Measurements from ENCODE around the gene ACTR1A. TPM values are rescaled to one million over a fixed set of nuclear protein-coding genes. Genes with fewer than 3 reads are reported as not detected.
A peak's percentile ranks its signal among the peaks of the same experiment; 100 is the strongest.

Gene ACTR1A
- total and polyA plus RNA-seq, 9 of the 15 experiments (the other 6 are each of a cell fraction or from before 2014, with no cell fraction given), result 36.3 to 77.2 (median 49.6) TPM

DNA sequence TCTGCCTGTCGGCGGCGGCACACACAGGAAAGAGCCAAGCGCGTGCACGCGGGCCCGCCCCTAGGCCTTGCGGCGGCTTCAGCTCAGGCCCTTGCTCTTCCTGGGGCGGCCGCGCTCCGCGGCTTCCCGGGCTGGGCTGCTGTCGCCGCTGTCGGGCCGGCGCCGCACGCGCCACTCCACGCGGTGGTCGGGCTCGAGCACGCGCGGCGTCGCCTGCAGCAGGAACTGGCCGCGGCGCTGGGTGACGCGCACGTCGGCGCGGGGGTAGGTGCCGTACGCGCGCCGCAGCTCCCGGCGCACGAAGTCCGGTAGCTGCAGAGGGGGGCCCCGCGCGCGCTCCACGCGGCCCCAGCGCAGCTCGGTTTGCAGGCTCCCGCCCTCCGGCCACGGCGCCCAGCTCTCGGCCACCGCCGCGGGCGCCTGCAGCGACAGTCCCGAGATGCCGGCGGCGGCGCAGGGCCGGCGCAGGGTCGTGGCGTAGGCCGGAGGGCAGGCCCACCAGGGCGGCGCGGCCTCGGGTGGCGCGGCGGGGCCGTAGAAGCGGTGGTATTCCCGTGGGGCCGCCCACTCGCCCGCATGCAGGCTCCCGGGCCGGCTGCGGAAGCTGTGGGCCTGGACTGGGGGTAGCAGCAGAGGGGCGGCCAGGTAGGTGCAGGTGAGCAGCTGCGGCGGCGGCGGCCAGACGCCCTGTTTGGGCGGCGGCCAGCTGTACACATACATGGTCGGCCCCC is 52.0 kb downstream of the ACTR1A start (continued):
- TF ChIP-seq ZNF24 (IDR thresholded peaks at IDR 0.05) (no peak), TARDBP (IDR thresholded peaks at IDR 0.05) (0 out of 2 replicates have a peak, but pooled peaks have one; percentile 32), MYC (IDR thresholded peaks at IDR 0.05; ENCODE audit: low read depth, low read length) (peak; percentile 96), MYC (CRISPR knock-in tag; IDR thresholded peaks at IDR 0.05; ENCODE audit: borderline replicate concordance, low read depth) (no peak), KAT8 (IDR thresholded peaks at IDR 0.05; ENCODE audit: low read depth) (no peak), ATF1 (CRISPR knock-in tag; IDR thresholded peaks at IDR 0.05) (no peak), ATF1 (tag; IDR thresholded peaks at IDR 0.05) (0 out of 2 replicates have a peak, but pooled peaks have one; percentile 19), GATAD2B (IDR thresholded peaks at IDR 0.05; ENCODE audit: borderline replicate concordance) (peak; percentile 83; the same call in 1 of the 2 replicates), DMBX1 (CRISPR knock-in tag; IDR thresholded peaks at IDR 0.05; ENCODE audit: borderline replicate concordance) (peak; percentile 64; the same call in 1 of the 2 replicates), HDAC8 (tag; IDR thresholded peaks at IDR 0.05) (0 out of 2 replicates have a peak, but pooled peaks have one; percentile 27), DIDO1 (tag; IDR thresholded peaks at IDR 0.05; ENCODE audit: low read depth) (no peak), COPS2 (conservative IDR thresholded peaks at IDR 0.05) (no peak), PHF8 (IDR thresholded peaks at IDR 0.05; ENCODE audit: borderline replicate concordance, low read length) (peak; percentile 62; the same call in 1 of the 2 replicates), POLR3G (IDR thresholded peaks at IDR 0.05; ENCODE audit: extremely low read depth, insufficient read length, insufficient replicate concordance) (no peak), FOXM1 (IDR thresholded peaks at IDR 0.05; ENCODE audit: low read depth) (no peak), FOXM1 (CRISPR knock-in tag; IDR thresholded peaks at IDR 0.05; ENCODE audit: low read depth) (peak; percentile 84; the same call in 1 of the 2 replicates), ARID2 (IDR thresholded peaks at IDR 0.05) (no peak), RBM22 (IDR thresholded peaks at IDR 0.05; ENCODE audit: low read depth, low read length, poor library complexity, severe bottlenecking) (peak; percentile 55), TFAM (CRISPR knock-in tag; conservative IDR thresholded peaks at IDR 0.05) (no peak), SETDB1 (IDR thresholded peaks at IDR 0.05; ENCODE audit: low read length) (no peak)
- TF ChIP-seq, protein P1, sequence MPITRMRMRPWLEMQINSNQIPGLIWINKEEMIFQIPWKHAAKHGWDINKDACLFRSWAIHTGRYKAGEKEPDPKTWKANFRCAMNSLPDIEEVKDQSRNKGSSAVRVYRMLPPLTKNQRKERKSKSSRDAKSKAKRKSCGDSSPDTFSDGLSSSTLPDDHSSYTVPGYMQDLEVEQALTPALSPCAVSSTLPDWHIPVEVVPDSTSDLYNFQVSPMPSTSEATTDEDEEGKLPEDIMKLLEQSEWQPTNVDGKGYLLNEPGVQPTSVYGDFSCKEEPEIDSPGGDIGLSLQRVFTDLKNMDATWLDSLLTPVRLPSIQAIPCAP (CRISPR knock-in tag; IDR thresholded peaks at IDR 0.05; ENCODE audit: borderline replicate concordance), result no peak
- TF ChIP-seq, protein P2, sequence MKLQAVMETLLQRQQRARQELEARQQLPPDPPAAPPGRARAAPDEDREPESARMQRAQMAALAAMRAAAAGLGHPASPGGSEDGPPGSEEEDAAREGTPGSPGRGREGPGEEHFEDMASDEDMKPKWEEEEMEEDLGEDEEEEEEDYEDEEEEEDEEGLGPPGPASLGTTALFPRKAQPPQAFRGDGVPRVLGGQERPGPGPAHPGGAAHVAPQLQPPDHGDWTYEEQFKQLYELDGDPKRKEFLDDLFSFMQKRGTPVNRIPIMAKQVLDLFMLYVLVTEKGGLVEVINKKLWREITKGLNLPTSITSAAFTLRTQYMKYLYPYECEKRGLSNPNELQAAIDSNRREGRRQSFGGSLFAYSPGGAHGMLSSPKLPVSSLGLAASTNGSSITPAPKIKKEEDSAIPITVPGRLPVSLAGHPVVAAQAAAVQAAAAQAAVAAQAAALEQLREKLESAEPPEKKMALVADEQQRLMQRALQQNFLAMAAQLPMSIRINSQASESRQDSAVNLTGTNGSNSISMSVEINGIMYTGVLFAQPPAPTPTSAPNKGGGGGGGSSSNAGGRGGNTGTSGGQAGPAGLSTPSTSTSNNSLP (IDR thresholded peaks at IDR 0.05; ENCODE audit: borderline replicate concordance, low read depth, low read length), result no peak
- TF ChIP-seq, protein P3, sequence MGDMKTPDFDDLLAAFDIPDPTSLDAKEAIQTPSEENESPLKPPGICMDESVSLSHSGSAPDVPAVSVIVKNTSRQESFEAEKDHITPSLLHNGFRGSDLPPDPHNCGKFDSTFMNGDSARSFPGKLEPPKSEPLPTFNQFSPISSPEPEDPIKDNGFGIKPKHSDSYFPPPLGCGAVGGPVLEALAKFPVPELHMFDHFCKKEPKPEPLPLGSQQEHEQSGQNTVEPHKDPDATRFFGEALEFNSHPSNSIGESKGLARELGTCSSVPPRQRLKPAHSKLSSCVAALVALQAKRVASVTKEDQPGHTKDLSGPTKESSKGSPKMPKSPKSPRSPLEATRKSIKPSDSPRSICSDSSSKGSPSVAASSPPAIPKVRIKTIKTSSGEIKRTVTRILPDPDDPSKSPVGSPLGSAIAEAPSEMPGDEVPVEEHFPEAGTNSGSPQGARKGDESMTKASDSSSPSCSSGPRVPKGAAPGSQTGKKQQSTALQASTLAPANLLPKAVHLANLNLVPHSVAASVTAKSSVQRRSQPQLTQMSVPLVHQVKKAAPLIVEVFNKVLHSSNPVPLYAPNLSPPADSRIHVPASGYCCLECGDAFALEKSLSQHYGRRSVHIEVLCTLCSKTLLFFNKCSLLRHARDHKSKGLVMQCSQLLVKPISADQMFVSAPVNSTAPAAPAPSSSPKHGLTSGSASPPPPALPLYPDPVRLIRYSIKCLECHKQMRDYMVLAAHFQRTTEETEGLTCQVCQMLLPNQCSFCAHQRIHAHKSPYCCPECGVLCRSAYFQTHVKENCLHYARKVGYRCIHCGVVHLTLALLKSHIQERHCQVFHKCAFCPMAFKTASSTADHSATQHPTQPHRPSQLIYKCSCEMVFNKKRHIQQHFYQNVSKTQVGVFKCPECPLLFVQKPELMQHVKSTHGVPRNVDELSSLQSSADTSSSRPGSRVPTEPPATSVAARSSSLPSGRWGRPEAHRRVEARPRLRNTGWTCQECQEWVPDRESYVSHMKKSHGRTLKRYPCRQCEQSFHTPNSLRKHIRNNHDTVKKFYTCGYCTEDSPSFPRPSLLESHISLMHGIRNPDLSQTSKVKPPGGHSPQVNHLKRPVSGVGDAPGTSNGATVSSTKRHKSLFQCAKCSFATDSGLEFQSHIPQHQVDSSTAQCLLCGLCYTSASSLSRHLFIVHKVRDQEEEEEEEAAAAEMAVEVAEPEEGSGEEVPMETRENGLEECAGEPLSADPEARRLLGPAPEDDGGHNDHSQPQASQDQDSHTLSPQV (IDR thresholded peaks at IDR 0.05), result peak; percentile 87
